CD4-positive, alpha-beta T cell treated with Interleukin-17A for 4 hours (primary cell): ENCODE measurements around the gene MYO7A.

ENCODE experiments used
- DNase-seq: peaks from one replicate; pipeline ENCODE4 v3.0.0-alpha.2; 2020; ENCODE audit warnings: mixed read lengths

Gene MYO7A

DNA sequence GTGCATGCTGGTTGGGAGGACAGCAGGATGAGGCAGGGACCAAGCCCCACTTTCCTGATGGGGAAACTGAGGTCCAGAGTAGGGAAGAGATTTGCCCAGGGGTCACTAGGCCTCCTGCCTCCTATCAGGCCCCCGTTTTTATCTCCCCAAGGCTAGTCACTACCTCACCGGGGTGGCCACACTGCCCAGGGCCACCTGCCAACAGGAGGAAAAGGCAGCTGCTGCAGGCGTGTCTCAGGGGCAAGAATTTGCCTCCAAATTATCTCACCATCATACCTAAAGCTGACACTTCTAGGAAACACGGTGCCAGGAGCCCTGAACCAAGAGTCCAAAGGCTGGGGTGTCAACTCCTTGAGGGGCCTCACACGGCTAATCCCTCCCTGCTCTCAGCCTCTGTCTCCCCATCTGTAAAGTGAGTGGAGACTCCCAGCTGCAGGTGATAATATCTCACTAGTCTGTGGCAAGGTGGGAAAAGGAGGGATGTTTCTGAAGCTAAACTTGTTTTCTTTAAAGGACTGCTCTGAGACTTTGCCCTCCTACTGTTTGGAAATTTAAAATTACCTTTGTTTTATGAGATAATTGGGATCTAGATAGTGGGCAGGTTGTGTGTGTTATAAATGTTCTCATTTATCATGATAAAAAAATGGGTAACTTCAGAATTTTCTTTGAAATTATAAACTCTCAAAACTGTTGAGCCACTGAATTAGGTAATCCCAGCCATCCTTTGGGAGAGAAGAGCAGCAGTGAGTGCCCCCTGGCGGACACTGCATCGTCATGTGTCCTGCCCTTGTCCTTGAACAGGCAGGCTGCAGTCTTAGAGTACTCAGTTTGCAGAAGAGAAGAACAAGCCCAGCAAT lies 60.0 kb downstream of the MYO7A start:
- DNase-seq, result peak; percentile 74

DNA sequence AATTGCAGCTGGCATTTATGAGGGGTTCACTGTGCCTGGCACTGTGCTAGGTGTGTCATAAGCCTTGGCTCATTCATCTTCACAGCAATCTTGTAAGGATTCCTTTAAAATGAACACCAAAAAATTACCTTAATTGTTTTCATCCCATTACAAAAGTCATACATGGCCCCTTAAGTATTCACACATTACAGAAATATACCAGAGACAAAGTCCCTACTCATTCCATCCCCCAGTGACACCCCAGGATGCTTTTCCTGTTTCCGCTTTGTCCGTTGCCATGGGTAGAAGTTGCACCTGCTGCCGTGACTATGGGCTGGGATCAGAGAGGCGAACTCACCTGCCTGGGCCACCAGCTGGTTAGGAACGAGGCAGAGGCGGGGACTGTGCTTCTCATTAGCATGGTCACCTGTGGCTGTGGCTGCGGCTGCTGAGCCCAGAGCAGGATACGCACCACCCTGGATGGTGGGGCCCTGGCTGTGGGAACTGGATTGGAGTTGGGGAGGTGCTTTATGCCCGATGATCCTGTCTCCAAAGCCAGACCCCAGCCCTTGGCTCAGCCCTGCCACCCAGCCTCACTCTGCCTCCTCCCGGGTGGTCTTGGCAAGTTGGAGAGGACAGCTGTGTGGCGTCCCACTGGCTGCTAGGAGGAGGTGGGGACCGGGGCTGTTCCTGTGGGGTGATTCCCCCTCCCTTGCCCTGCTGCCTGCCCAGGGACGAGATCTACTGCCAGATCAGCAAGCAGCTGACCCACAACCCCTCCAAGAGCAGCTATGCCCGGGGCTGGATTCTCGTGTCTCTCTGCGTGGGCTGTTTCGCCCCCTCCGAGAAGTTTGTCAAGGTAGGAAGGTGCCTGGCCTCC lies 60.8 kb downstream of the MYO7A start:
- DNase-seq, result no peak

GRCh38 chr11:77189588-77190210 lies 61.7 kb downstream of the MYO7A start:
- no peak for DNase-seq

- DNase-seq, result no peak
These were observed 62.5 kb downstream of the MYO7A start for GRCh38 chr11:77190331-77191075.

- no peak for DNase-seq
These were observed 63.4 kb downstream of the MYO7A start for GRCh38 chr11:77191429-77191822.

DNA sequence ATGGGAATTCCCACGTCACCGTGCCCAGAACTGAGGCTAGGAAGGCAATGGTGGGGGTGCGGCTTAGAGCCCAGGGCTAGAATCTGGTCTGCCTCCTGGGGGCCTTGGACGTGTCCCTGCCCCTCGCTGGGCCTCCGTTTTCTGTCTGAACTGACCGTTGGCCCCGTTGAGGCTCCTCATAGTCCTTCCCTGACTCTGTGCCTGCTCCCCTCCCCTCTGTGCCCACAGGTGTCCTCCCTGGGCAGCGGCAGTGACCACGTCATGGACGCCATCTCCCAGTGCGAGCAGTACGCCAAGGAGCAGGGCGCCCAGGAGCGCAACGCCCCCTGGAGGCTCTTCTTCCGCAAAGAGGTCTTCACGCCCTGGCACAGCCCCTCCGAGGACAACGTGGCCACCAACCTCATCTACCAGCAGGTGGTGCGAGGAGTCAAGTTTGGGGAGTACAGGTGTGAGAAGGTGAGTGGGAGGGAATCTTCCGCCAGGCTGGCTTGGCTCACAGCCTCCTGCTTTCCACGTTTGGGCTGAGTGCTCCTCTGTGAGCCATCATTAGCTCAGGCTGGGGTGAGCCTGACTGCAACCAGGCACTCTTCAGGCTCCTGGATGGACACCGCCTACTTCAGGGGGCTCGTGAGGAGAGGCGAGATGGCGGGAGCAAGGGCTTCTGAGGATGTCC lies 63.9 kb downstream of the MYO7A start:
- peak; percentile 49 for DNase-seq

- no peak for DNase-seq
These were observed 65.1 kb downstream of the MYO7A start for GRCh38 chr11:77193167-77193566.

GRCh38 chr11:77193911-77194830 lies 66.1 kb downstream of the MYO7A start:
- DNase-seq, result no peak

- no peak for DNase-seq
These were observed 67.2 kb downstream of the MYO7A start for GRCh38 chr11:77195071-77195755.

- no peak for DNase-seq
These were observed 68.9 kb downstream of the MYO7A start for GRCh38 chr11:77196961-77197360.

- DNase-seq, result no peak
These were observed 69.7 kb downstream of the MYO7A start for GRCh38 chr11:77197626-77198320.

- DNase-seq, result no peak
These were observed 70.4 kb downstream of the MYO7A start for GRCh38 chr11:77198440-77198849.

DNA sequence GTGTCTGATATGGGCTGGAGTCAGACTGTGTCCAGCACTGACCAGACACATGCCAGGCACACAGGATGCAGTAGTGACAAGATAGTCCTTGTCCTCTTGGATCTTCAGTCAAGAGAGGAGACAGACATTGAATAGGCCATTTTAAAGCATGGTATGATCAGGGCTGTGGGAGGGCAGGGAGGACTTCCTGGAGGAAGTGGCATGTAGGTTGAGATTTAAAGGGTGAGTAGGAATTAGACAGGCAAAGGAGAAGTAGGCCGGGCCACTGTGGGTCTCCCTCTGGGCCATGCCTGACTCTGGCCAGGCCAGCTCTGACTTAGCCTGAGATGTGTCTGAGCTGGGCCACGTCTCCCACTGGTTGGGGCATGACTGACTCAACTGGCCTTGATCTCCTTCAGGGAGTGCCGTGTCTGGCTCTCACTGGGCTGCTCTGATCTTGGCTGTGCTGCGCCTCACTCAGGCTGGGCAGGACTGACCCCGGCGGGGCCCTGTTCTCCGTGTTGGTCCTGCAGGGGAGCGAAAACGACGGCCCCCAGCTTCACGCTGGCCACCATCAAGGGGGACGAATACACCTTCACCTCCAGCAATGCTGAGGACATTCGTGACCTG lies 71.2 kb downstream of the MYO7A start:
- no peak for DNase-seq

DNA sequence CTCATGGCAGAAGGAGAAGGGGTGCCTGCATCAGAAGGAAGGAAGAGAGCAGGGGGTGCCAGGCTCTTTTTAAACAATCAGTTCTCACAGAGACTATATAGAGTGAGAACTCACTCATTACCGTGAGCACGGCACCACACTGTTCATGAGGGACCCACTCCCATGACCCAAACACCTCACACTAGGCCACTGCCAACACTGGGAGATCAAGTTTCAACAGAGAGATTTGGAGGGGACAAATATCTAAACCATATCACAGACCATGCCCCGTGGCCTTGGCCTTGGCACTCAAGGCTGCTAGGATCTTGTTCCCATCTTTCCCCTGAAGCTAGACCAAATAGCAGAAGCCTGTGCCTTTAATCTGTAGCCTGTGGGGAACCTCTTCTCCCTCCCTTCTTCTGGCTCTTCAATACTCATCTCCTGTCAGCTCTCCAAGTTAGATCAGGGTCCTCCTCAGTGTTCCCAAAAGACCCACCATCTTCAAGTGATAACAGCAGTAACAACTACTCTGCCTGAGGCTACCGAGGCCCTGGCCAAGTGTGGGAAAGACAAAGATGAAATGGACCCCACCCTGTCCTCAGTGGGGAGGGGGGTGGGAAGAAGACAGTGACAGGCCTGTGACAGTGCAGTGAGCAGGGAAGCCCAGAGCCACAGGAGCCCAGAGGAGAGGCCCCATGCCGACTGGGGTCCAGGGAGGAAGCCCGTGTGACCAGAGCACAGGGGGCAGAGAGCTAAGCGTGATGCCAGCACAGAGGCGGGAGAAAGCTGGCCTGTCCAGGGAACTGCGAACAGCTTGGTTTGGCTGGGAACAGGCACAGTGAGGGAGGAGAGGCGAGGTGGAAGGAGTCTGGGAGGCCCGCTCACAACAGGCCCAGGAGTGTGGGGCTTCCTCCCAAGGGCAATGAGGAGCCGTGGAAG lies 72.6 kb downstream of the MYO7A start:
- no peak for DNase-seq

GRCh38 chr11:77201370-77201769 lies 73.3 kb downstream of the MYO7A start:
- no peak for DNase-seq

- no peak for DNase-seq
These were observed 74.2 kb downstream of the MYO7A start for GRCh38 chr11:77201991-77202841.
